GM19455 (cell line): ENCODE data around the gene LKAAEAR1.

ENCODE experiments used
- ATAC-seq: cut with Tn5 transposase; IDR thresholded peaks from one replicate; pipeline ENCODE4 v1.9.1; 2021; ENCODE audit not compliant: unreplicated experiment

Gene LKAAEAR1

GRCh38 chr20:64111841-64112641, 27.8 kb upstream of the LKAAEAR1 start:
- no peak for ATAC-seq

- no peak for ATAC-seq
Observed at GRCh38 chr20:64110411-64111068, 26.3 kb upstream of the LKAAEAR1 start.

DNA sequence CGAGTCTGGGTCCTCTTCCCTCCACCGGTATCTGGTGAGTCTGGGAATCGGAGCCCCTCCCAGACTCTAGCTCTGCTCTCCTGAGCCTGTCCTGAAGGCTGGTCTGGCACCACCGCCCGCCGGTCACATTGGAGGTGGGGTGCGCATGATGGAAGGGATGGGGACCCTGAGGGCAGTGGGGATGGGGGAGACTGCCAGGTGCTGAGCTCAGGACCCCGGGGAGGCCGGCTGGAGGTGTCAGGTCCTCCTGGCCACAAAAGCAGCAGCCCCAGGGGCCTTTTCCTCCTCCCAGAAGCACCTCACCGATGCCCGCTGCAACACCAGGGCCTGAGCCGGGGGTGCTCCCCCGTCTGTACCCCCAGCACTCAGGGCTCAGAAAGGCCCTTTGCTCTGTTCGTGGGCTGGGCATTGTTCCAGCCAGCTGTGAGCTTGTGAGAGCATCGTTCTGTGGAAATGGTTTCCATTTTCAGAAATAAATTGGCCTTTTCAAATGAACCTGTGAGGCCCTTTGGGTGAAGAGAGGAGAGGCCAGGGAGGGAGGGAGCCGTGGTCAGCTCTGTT, 25.7 kb upstream of the LKAAEAR1 start:
- ATAC-seq, result no peak

- ATAC-seq, result no peak
Observed at GRCh38 chr20:64108731-64109681, 24.8 kb upstream of the LKAAEAR1 start.

DNA sequence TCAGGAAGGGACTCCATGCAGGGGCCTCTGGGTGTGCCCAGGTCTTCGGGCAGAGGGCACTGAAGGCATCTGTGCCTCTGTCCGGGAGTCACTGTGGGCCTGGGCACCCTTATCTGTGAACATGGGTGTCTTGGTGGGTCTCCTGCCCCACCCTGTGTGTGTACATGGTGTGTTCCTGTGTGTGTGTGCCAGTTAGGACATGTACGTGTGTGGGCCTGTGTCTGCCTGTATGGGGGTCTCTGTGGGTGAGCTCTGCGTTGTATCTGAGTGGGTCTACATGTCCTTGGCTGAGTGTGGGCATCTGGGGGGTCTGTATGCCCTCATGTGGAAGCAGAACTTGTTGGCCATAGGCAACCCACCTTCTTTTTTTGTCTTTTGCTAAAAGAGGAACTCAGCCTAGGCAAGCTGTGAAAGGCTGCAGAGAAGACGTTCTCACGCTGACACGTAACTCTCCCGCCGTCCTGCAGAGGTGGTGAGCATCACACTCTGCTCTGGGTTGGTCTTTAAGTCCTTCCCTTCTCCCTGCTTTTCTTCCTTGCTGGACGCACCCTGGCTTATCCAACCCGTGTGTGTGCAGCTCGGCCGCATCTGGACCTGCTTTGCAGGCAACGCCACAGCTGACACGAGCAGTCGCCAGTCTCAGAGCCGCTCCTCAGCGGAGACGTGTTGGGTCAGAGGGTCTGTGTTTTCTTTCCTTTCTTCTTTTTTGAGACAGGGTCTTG, 23.7 kb upstream of the LKAAEAR1 start:
- ATAC-seq, result no peak

- no peak for ATAC-seq
Observed at GRCh38 chr20:64106981-64107735, 23.0 kb upstream of the LKAAEAR1 start, which contains the start of gene NPBWR2. NPBWR2 (minus strand) TSS chr20:64107565; CDS start chr20:64106831, 734 bp downstream.

DNA sequence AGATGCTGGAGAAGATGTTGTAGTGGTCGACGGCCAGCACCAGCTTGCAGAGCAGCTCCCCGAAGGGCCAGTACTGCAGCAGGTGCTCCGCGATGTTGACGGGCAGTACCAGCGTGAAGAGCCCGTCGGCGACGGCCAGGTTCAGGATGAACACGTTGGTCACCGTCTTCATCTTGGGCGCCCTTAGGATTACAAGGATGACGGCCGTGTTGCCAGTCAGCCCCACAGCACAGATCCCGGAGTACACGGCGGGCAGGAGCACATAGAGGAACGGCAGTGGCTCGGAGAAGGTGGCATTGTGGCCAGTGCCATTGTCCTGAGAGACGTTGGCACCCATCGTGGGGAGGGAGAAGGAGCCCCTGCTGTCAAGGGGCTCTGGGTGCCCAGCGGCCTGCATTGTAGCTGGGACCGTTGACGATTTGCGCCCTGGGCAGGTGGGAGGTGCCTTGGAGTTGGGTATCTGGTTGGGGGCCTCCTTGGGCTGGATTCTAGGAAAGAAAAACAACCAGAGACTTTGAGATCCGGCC, 22.3 kb upstream of the LKAAEAR1 start:
- no peak for ATAC-seq

DNA sequence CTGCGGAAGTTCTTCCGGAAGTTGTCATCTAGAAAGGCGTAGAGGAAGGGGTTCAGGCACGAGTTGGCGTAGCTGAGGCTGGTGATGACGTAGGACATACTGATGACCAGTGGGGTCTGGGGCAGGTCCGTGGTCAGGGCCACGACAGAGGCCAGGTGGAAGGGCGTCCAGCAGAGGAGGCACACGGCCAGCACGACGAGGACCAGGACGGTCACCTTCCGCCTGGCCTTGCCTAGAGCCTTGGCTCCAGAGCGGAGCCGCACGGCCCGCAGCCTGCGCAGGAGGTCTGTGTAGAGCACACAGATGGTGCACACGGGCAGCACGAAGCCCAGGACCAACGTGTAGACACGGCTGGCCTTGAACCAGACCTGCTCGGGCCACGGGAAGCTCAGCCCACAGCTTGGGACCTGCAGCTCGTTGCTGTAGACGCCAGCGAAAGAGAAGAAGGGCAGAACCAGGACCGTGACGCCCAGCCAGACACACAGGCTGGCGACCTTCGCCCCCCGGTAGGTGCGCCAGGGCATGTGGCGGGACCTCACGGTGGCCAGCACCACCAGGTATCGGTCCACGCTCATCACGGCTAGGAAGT, 21.7 kb upstream of the LKAAEAR1 start:
- ATAC-seq, result no peak

DNA sequence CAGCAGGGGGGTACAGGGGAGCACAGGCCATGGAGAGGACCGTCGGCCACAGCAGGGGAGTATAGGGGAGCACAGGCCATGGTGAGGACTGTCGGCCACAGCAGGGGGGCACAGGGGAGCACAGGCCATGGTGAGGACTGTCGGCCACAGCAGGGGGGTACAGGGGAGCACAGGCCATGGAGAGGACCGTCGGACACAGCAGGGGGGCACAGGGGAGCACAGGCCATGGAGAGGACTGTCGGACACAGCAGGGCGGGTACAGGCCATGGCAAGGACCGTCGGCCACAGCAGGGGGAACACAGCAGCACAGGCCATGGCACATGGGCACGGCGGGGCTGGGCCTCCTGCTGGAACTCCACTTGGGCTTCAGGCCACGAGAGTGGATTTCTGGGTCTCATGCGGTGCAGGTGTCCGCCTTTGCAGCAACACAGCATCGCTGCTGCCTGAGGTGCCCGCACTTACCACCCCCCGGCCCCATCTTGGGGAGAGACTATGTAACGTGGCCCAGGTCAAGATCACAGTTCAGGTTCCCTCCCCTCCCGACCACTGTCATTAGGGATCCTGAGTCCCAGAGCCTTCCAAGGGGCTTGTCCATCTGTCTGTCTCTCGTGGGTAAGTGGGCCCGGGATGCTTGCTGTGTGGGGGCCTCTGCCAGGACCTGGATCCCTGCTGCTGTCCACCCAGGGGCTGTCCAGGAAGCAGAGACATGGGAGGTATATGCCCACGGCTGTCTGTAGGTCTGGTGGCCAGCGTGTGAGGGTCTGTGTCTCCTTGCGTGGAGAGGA, 20.7 kb upstream of the LKAAEAR1 start:
- ATAC-seq, result no peak

DNA sequence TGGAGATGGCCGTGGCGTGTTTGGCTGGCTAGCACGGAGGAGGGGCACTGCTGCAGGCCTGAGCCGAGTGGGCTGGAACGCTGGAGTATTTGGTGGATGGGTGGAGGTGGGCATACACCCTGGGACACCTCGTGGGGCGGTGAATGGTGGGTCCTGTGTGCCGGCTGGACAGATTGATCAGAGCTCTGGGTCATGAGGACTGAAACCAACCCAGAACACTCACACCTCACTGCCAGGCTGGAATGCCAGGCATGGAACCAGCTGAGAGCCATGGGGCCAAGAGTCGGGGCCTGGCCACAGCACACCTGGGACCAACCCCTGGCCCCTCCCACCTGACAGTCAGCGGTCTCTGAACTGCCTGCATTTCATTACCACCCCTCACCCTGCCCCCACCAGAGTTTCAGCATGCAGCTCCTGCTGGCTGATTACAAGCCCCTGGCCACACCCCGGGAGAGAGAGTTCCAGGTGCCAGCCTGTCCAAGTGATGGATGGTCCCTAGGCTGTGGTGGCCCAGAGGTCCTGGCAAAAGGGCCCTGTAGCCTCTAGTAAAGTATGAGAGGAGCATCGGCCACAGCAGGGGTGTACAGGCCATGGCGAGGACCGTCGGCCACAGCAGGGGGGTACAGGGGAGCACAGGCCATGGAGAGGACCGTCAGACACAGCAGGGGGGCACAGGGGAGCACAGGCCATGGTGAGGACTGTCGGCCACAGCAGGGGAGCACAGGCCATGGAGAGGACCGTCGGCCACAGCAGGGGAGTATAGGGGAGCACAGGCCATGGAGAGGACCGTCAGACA, 19.9 kb upstream of the LKAAEAR1 start:
- ATAC-seq, result no peak

GRCh38 chr20:64102647-64103354, 18.6 kb upstream of the LKAAEAR1 start:
- ATAC-seq, result no peak

DNA sequence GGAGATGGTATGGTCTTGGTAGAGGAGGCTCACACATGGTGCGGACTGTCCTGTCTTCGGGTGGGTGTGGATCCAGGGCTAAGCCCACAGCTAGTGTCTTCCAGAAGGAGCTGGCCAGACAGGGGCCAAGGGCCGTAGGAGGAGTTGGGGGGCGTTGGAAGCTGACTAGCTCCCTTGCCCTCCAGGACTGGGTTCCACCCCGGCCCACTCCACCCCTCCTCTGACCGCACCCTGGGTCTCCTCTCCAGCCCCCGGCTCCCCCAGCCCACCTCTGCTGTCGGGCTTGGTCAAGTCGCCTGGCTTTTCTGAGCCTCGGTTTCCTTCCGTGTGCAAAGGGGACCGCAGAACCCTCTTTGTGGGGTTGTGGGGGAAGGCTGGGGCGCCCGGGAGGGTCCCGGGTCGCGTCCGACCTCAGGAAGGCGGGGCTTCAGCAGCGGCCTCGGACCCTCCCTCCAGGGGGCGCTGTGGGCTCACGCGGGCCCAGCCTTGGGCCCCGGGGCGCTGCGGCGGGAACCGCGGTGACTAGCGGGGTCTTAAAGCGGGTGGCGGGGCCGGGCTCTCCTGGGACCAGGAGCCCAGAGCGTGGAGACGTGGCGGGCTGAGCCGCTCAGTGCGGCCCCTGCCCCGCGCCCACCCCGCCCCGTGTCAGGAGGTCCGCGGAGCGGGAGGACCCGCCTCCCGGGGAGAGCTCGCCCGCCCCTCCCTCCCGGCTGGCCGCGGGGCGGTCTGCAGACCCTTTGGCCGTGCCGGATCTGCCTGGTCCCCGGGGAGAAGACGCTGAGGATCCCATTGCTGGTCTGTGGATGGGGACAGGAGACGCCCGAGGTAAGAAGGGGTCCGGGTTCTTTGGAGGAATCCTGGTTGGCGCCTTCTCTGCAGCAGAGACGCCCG, 17.8 kb upstream of the LKAAEAR1 start:
- no peak for ATAC-seq

GRCh38 chr20:64100946-64101688, 16.9 kb upstream of the LKAAEAR1 start:
- no peak for ATAC-seq

GRCh38 chr20:64100566-64100888, 16.3 kb upstream of the LKAAEAR1 start:
- no peak for ATAC-seq

DNA sequence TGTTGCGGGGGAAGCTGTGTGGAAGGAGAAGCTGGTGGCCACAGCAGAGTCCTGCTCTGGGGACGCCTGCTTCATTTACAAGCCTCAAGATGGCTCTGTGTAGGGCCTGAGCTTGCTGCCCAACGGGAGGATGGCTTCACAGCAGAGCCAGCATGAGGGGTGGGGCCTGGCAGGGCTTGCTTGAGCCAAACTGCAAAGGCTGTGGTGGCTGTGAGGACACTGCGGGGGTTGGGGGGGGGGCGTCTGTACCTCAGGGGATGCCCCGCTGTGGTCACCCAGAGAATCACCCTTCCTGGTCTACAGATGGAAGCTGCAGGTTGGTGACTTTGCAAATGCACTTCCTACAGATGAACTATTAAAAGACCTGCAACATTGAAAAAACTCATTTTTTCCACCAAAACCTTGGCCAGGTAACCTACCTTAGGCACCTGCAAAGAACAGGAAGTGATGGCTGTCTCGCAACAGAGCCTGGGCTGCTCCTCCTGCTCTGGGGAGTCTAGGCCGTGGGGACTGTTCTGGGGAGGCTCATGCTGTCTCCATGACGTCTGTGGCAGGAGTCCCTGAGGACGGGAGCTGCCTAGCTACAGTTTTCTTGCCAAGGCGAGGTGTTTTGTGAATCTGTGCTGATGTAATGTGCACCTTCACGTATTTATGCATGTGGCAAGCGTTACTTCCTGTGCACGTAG, 15.8 kb upstream of the LKAAEAR1 start:
- no peak for ATAC-seq
